ENCODE measurements around the gene CUX1. TPM values are rescaled to one million over a fixed set of nuclear protein-coding genes. Genes with fewer than 3 reads are reported as not detected.
"Not testable (repeated sequence)": the region's sequence is repeated elsewhere in the genome, so short reads cannot be mapped to it uniquely, and the experiment has no call there.

CUX1 gene
- total RNA-seq, 1 donor from 2014 or later = 66.4 TPM

DNA sequence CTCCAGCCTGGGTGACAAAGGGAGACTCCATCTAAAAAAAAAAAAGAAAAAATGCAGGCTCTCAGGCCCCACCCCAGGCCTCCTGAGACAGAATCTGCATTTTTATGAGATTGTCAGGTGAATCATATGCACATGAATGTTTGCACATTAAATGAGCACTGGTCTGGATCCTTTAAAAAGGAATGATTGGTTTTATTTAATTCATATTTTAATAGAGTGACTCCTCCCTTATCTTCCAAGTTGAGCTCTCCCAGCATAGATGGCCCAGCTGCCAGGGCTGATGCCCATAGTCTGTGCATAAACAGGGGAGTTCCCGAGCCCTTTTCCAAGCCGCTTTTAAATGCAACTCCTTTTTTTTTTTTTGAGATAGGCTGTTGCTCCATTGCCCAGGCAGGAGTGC, 28.5 kb downstream of the CUX1 start:
- peaks cover 61% of the 10 kb centered on the region for H3K9me3 Mint-ChIP-seq
- no peaks in the 10 kb centered on the region for H3K4me1 ChIP-seq
- H3K4me2 ChIP-seq = no peak overlapping the region
- H3K27ac Mint-ChIP-seq = no peak overlapping the region
- peaks cover 8% of the 10 kb centered on the region for H3K27me3 Mint-ChIP-seq (ENCODE audit: insufficient read depth, low read depth)
- peaks cover 34% of the 10 kb centered on the region for H3K36me3 Mint-ChIP-seq
- no peak for DNase-seq (ENCODE audit: low spot score)
- H3F3A ChIP-seq (ENCODE audit: low read depth) = peaks cover 9% of the 10 kb centered on the region
- no peaks in the 10 kb centered on the region for H3K27me3 ChIP-seq
- H3K9me3 ChIP-seq (ENCODE audit: low read depth) = peaks cover 8% of the 10 kb centered on the region
- H3K36me3 ChIP-seq = peaks cover 3% of the 10 kb centered on the region
- H3K27ac ChIP-seq = no peak overlapping the region
- peaks cover 57% of the 10 kb centered on the region for H4K20me1 ChIP-seq (ENCODE audit: low read depth)
- no peak overlapping the region for H2AFZ ChIP-seq (replicated peaks)
- TF ChIP-seq EZH2phosphoT487 (IDR thresholded peaks at IDR 0.05) (no peak), EZH2 (IDR thresholded peaks at IDR 0.05) (no peak), CTCF (IDR thresholded peaks at IDR 0.05) (no peak)
- H3K4me1 Mint-ChIP-seq = no peaks in the 10 kb centered on the region
- H3K9ac ChIP-seq = no peak overlapping the region
- H3K4me3 Mint-ChIP-seq = no peak overlapping the region
- H3K79me2 ChIP-seq (ENCODE audit: low read depth) = peaks cover 100% of the 10 kb centered on the region
- H3K4me3 ChIP-seq = no peak overlapping the region

DNA sequence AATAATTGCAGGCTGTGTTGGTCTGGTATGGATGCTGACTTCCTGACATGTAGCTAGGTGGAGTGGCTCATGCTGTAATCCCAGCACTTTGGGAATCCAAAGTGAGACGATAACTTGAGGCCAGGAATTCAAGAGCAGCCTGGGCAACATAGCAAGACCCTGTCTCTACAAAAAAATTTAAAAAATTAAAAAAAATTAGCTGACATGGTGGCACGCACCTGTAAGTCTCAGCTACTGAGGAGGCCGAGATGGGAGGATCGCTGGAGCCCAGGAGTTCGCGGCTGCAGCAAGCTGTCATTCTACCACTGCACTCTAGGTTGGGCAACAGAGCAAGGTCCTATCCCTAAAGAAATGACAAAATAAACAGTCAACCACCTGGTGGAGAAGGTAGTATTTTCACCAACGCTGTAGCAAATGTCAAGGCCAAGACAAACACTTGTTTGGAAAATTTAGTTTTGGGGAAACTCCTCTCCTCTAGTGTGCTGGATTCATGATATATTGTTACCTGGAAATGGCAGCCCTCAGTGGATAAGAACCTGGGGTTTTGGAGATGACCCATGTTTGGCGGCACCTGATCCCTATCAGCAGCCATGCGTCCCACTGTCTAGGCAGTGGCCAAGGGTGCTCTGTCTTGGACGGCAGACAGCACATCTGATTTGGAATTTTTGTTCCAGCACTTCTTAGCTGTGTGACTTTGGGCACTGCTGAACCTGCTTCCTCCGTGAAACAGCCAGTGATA, 29.5 kb downstream of the CUX1 start:
- Mint-ChIP-seq H3K27me3 (ENCODE audit: insufficient read depth, low read depth) (peaks cover 8% of the 10 kb centered on the region), H3K36me3 (peaks cover 39% of the 10 kb centered on the region), H3K4me3 (no peak overlapping the region), H3K27ac (no peak overlapping the region), H3K9me3 (peaks cover 58% of the 10 kb centered on the region), H3K4me1 (no peaks in the 10 kb centered on the region)
- TF ChIP-seq EZH2phosphoT487 (IDR thresholded peaks at IDR 0.05) (no peak), EZH2 (IDR thresholded peaks at IDR 0.05) (no peak), CTCF (IDR thresholded peaks at IDR 0.05) (no peak)
- no peak overlapping the region for H3K27ac ChIP-seq
- H3K4me3 ChIP-seq = no peak overlapping the region
- no peaks in the 10 kb centered on the region for H3K27me3 ChIP-seq
- peaks cover 9% of the 10 kb centered on the region for H3F3A ChIP-seq (ENCODE audit: low read depth)
- H3K9me3 ChIP-seq (ENCODE audit: low read depth) = peaks cover 8% of the 10 kb centered on the region
- no peak overlapping the region for H3K9ac ChIP-seq
- peaks cover 100% of the 10 kb centered on the region for H3K79me2 ChIP-seq (ENCODE audit: low read depth)
- no peak overlapping the region for H2AFZ ChIP-seq (replicated peaks)
- H4K20me1 ChIP-seq (ENCODE audit: low read depth) = peaks cover 57% of the 10 kb centered on the region
- no peak for DNase-seq (ENCODE audit: low spot score)
- H3K4me2 ChIP-seq = no peak overlapping the region
- peaks cover 2% of the 10 kb centered on the region for H3K36me3 ChIP-seq
- no peaks in the 10 kb centered on the region for H3K4me1 ChIP-seq

GRCh38 chr7:101848208-101848951, 31.0 kb downstream of the CUX1 start:
- Histone ChIP-seq H4K20me1 (ENCODE audit: low read depth) (peaks cover 59% of the 10 kb centered on the region), H3K4me2 (no peak overlapping the region), H3K79me2 (ENCODE audit: low read depth) (peaks cover 100% of the 10 kb centered on the region), H3K9ac (no peak overlapping the region), H3K4me3 (no peak overlapping the region), H2AFZ (replicated peaks) (no peak overlapping the region), H3K27me3 (no peaks in the 10 kb centered on the region), H3K9me3 (ENCODE audit: low read depth) (peaks cover 8% of the 10 kb centered on the region), H3K36me3 (no peaks in the 10 kb centered on the region), H3F3A (ENCODE audit: low read depth) (peaks cover 5% of the 10 kb centered on the region), H3K4me1 (no peaks in the 10 kb centered on the region), H3K27ac (no peak overlapping the region)
- Mint-ChIP-seq H3K27ac (no peak overlapping the region), H3K4me1 (no peaks in the 10 kb centered on the region), H3K9me3 (peaks cover 51% of the 10 kb centered on the region), H3K4me3 (no peak overlapping the region), H3K36me3 (peaks cover 36% of the 10 kb centered on the region), H3K27me3 (ENCODE audit: insufficient read depth, low read depth) (peaks cover 8% of the 10 kb centered on the region)
- TF ChIP-seq EZH2 (IDR thresholded peaks at IDR 0.05) (no peak), CTCF (IDR thresholded peaks at IDR 0.05) (no peak), EZH2phosphoT487 (IDR thresholded peaks at IDR 0.05) (no peak)
- DNase-seq (ENCODE audit: low spot score) = no peak

- not testable (repeated sequence) for H2AFZ ChIP-seq (replicated peaks); H3K36me3 ChIP-seq; H3K4me3 Mint-ChIP-seq; H3K4me3 ChIP-seq; H3K27me3 Mint-ChIP-seq (ENCODE audit: insufficient read depth, low read depth); H3K4me2 ChIP-seq; H3K4me1 ChIP-seq; H3K27me3 ChIP-seq; H3F3A ChIP-seq (ENCODE audit: low read depth); H3K9ac ChIP-seq; H3K9me3 ChIP-seq (ENCODE audit: low read depth); H3K4me1 Mint-ChIP-seq; DNase-seq (ENCODE audit: low spot score); H3K27ac ChIP-seq; H3K27ac Mint-ChIP-seq
- Histone ChIP-seq H4K20me1 (ENCODE audit: low read depth) (peaks cover 59% of the 10 kb centered on the region), H3K79me2 (ENCODE audit: low read depth) (peaks cover 100% of the 10 kb centered on the region)
- Mint-ChIP-seq H3K9me3 (peaks cover 44% of the 10 kb centered on the region), H3K36me3 (peaks cover 33% of the 10 kb centered on the region)
These were observed 31.9 kb downstream of the CUX1 start for GRCh38 chr7:101849314-101849713.

DNA sequence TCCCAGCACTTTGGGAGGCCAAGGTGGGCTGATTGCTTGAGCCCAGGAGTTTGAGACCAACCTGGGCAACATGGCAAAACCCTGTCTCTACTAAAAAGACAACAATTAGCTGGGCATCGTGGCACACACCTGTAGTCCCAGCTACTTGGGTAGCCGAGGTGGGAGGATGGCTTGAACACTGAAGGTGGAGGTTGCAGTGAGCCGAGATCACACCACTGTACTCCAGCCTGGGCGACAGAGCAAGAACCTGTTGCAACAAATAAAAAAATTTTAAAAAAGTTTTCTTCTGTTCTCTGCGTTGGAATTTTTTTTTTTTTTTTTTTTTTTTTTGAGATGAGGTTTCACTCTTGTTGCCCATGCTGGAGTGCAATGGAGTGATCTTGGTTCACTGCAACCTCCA, 34.9 kb downstream of the CUX1 start:
- peaks cover 100% of the 10 kb centered on the region for H3K79me2 ChIP-seq (ENCODE audit: low read depth)
- Mint-ChIP-seq H3K4me1 (peaks cover 17% of the 10 kb centered on the region), H3K9me3 (peaks cover 18% of the 10 kb centered on the region), H3K36me3 (peaks cover 28% of the 10 kb centered on the region)
- not testable (repeated sequence) for H3K27me3 Mint-ChIP-seq (ENCODE audit: insufficient read depth, low read depth); DNase-seq (ENCODE audit: low spot score); H3K27ac Mint-ChIP-seq; H2AFZ ChIP-seq (replicated peaks); H3F3A ChIP-seq (ENCODE audit: low read depth); H3K36me3 ChIP-seq; H3K27ac ChIP-seq; H3K4me2 ChIP-seq; H3K4me1 ChIP-seq; H3K27me3 ChIP-seq; H3K4me3 Mint-ChIP-seq; H3K9me3 ChIP-seq (ENCODE audit: low read depth); H3K4me3 ChIP-seq; H3K9ac ChIP-seq
- peaks cover 78% of the 10 kb centered on the region for H4K20me1 ChIP-seq (ENCODE audit: low read depth)

Data from neural progenitor cell (in vitro differentiated cells).